NCI-H1930 (cell line): ENCODE data around the gene GLT1D1.

Experiments used
- DNase-seq, 2 experiments: peaks; one replicate each; lab custom pipeline; 2025; lab: John Stamatoyannopoulos, UW

GLT1D1 gene

DNA sequence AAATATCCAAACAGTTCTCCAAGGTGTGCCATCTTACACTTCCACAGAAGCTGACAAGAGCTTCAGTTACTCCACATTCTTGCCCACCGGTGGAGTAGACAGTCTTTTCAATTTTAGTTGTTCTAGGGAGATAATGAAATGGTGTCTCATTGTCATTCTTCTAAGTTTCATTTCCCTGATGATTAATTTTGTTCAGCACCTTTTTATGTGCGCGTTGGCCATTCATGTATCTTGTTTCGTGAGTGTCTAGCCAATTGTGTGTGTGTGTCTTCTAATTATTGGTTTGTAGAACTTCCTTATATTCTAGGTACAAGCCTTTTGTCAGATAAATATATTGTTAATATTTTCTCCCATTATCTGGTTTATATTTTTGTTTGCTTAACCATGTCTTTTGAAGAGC is 63.1 kb downstream of the GLT1D1 start:
- no peak for DNase-seq

DNA sequence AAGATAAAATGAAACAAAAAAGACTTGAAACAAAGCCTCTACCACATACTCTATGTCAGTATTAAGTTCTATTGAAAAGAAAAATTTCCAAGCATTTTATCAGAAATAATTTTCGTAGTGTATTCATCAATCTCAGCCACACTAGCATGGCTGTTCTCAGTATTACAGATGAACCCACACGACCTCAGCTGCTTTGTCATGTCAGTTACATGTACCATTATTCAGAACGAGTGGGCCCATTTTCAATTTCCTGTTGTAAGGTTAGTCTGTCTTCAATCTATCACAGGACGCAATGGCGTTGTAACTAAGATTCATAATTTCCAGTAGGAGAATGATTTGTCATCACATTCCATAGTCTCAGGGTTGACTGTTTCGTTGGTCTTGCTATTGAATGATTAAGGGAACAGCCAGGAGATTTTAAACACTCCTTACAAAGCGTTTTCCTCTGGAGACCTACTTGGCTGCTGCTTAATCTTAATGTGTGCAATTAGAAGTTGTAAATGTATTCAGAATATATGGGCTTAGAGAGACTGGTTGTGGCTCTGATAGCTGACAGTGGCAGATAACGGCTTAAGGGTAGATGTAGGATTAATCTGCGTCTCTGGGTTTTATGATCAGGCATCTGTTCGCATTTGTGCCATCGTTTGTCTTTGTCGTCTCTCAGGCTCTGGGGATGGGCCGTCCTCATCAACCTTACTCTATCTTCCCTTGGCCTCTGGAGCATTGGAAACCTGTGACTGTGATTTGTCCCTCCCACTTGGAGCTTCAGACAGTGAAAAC is 65.4 kb downstream of the GLT1D1 start:
- DNase-seq = no peak

DNA sequence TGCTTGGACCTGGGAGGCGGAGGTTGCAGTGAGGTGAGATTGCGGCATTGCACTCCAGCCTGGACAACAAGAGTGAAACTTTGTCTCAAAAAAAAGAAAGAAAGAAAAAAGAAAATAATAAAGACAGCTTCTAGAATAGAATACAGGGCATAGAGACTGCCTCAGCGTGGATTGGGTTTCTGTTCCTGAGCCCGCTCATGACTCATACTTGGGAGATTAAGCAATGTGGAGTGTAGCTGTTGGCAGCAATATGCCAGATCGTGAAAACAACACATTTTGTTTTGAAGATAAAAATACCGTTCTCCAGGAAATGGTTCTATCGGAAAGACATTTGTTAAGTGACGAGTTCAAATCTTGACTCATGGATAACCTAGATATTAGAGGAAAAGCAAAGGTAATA is 67.2 kb downstream of the GLT1D1 start:
- DNase-seq = no peak

DNA sequence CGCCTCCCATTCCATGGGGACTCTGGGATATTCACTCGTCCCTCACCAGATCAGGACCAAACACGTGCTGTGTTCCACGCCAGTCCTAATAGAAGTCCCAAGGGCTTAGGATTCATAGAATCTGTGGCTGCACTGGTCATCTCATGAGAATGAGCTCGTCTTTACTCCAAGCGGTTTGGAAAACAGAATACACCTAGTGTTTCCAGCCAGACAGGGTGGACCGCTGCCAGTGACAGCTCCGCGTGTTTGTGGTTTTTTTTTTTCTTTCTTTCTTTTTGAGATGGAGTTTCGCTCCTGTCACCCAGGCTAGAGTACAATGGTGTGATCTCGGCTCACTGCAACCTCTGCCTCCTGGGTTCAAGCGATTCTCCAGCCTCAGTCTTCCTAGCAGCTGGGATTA is 75.1 kb downstream of the GLT1D1 start:
- DNase-seq = no peak

DNA sequence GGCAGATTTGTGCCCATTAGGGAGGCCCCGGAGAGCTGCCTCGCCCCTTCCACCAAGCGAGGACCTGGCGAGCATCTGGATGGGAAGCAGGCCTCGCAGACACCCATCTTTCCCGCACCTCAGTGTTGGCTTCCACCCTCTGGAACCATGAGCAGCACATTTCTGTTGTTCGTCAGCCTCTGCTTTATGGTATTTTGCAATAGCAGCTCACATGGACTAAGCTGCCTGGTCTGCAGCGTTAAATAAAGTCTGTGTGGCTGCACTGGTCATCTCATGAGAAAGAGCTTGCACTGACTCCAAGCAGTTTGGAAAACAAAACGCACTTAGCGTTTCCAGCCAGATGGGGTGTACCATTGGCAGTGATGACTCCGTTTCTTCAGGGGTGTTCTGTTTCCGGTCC is 75.8 kb downstream of the GLT1D1 start:
- no peak for DNase-seq

DNA sequence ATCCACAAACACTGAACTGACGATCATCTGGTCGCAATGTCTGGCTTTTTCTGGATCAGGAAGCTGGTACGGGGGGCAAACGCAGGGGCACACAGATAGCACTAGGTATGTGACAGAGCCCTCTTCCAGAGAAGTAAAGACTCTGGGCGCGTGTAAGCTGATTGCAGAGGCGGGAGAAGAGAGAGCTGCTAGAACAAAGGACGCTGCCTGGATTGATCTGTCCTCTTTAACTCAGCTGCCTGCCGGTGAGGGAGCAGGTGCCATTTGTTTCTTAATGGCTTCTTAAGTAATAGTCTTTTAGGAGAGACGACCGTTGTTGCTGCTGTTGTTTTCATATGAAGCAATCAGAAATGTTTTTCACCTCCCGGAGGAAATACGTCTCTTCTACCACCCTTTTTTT is 77.3 kb downstream of the GLT1D1 start:
- no peak for DNase-seq

DNA sequence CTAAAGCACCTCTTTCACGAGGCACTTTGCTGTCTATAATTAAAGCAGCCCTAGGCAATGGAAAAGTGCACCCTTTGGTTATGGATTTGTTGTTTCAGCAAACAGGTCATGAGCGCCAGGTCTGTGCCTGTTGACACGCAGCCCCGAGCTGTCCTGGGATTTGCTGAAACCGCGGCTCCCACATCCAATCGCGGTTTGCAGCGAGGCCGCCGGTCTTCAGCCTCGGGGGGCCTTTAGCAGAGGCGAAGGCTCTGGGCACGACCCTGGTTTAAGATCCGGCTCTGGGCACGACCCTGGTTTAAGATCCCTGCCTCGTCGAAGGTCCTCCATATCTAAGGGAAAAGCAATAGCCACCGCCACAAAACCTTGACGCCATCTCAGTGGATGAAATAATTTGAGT is 79.2 kb downstream of the GLT1D1 start:
- DNase-seq = no peak

DNA sequence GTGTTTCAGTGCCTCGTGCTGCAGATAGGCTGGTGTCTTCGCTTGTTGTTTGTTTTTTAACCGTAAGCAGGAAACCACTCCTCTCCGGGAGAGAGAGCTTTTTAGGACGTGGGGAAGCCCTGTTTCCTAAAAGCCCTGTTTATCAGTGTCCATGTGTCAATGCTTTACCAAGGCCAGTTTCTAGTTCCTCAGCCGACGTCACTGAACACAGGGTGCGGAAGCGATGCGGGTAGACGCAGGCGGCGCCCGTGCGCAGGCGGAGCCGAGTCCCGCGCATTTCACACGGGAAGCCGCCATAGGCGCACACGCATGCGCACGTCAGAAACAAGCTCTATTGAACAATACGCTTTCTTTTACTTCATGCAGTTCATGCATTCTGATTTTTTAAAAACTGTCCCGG is 79.8 kb downstream of the GLT1D1 start:
- DNase-seq = no peak

DNA sequence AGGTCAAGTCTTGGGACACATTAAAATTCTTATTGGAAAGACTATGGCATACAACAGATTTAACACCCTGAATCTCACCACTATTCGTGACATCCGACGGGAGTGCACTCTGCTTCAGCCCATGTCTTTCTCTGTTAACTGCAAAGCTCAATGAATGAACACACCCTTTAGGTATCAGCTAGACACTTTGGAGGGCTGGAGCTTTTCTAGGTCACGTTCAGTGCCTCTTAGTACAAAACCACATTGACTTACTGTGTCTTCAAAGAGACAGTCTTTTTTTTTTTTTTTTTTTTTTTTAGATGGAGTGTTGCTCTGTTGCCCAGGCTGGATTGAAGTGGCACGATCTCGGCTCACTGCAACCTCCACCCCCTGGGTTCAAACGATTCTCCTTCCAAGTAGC is 80.6 kb downstream of the GLT1D1 start:
- DNase-seq = no peak

DNA sequence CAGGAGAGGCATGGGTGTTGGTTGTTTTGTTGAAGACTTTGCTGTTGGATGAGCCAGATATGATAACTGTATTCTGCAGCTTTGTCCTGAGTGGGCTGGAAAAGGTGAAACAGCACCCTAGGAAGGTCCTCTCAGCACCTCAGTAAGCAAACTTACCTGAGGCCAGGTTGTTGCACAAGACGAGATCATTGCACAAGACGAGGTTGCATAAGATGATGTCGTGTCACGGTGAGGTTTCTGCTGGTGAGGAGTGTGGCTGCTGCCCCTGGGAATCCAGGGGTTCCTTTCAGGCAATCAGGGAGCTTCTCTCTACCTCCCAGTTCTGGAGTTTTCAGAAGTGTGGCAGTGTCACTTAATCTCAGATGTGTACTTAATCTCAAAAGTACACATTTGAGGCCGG is 85.6 kb downstream of the GLT1D1 start:
- DNase-seq = no peak

DNA sequence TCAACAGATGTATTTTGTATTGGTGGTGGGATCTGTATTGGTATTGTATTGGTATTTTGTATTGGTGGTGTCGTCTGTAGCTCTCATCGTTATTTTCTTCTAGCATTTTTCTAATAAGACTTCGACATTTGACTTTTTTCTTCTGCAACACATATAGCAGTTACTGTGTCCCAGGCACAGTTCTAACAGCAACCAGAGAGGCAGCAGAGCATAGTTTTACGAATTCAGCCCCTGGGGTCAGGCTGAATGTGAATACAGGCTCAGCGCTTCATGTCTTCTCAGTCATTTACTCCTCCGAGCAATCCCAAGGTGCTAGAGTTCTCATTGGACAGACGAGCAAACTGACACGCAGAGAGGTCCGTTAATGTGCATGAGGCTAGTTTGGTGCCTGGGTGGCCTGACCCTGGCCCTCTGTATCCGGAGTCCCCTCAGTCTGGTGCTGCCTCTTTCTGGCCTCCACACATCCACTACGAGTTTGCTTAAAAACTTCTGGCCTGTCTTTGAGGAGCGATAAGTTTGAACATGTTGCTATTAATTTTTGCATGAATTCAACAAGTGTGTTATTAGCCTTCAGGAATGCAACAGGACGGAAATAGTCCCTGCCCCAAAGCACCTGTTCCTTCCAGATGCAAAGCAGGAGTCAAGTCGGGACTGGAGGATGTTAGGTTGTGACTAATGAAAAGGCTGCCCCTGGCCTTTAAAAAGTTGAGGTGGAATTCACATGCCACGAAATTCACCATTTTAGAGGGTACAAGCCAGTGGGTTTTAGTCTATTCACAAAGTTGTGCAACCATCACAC is 87.0 kb downstream of the GLT1D1 start:
- DNase-seq = no peak

DNA sequence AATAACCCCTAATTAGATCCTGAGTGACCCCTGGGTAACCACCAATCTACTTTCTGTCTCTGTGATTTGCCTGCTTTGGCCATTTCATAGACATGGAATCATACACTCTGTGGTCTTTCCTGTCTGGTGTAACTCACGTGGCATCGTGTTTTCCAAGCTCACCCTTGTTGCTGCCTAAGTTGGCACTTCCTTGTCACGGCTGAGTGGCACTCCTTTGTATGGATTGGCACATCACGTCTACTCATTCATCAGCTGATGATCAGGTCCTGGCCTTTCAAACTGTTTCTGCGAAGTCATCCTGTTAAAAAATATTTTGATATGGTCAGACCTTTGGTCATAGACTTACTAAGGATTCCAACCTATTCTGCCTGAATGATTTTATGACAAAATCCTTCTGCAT is 87.7 kb downstream of the GLT1D1 start:
- DNase-seq = no peak

DNA sequence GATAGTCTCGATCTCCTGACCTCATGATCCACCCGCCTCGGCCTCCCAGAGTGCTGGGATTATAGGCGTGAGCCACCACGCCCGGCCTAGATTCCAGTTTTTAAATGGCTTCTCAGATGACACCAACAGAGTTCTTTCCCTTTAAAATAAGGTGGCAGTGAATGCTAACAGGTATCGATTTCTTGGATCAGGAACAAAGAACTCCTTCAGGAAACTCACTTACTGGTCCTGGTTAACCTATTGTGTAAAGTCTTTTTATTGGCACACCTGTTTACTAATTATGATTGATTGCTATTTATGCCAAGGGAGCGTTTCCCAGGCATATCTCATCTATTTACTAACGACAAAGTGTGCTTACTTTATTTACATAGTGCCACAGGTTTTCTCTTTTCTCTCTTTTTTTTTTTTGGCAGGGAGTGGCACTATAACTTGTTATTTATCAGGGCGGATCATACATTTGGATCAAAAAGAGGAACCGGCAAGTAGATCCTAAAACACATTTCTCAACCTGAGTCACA is 89.7 kb downstream of the GLT1D1 start:
- no peak for DNase-seq

DNA sequence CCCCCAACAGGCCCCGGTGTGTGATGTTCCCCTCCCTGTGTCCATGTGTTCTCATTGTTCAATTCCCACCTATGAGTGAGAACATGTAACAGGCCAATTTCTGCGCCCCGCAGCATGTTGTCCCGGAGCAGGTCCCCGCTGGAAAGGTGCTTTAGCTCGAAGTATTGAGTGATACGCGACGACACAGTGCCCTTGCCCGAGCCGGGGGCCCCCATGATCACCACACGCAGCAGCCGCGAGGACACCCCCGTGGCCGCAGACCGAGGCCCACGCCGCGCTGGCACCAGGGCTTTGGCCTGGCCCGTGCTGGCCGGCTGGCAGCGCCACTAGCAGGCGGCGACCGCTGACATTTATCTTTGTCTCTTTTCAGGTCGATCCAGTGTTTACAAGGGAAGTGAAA is 91.7 kb downstream of the GLT1D1 start:
- DNase-seq = no peak

DNA sequence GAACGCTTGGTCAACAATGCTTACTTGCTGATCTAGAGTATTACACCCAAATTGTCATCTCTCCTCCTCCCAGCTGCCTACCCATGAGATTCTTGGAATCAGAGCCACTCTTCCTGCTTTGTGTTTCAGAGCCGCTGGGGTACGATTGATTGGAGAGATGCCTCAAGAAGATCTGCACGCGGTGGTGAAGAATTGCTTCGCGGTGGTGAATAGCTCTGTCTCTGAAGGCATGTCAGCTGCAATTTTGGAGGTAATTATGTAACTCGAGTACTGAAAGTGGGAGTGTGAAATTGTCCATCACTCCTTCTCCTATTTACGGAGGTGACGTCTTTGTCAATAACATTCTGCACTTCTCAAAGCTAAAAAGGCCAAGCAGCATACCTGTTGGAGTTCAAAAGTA is 93.9 kb downstream of the GLT1D1 start:
- no peak for DNase-seq

DNA sequence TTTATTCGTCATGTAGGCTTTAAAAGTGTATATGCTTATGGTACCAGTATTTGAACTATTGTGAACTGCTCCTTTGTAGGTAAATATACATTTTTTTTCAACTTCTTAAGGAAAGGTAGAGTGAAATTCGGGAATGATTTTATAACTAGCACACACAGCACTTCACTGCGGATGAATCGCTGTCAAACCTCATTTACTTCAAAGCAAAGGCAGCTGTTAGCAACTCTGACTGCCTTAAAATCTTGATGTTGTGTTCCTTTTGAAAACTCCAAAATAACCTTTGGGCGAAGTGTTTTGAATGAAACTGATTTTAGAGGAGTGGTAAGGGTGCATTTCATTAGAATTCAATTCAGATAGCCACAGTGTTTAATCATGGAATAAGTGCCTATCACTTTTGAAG is 95.8 kb downstream of the GLT1D1 start:
- DNase-seq = no peak

DNA sequence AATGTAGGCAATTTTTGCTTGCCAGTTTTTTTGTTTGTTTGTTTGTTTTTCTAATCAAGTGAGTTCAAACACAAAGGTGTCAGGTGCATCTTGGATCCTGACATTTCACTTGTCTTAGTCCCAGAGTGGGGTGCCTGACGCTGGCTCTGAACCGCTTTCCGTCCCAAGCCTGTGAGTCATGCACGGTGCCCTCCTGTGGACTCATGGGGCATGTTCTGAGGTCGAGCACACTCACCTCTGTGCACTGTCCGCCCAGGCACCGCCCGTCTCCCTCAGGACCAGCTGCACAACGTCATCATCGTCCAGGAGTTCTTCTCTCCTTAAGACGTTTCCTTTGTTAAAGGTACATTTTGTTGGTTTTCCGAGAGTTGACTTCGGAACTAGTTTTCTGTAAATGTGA is 98.2 kb downstream of the GLT1D1 start:
- DNase-seq = no peak

DNA sequence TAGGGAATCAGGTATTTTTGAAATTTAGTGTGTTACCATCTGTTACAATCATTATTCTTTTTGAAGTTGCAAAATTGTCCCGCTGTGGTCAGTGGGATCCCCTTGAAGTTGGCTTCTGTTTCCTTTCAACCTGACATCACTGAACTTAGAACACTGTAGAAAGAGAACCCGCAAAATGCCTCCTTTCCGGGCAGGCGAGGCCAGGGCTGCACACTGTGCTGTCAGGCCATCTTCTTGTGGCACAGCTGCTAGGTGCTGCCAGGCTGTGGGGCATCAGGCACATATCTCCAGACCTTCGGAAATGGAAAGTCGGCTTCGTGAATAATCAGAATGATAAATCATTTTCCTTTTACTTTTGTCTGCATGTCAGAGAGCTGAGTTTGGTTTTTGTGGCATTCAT is 103.5 kb downstream of the GLT1D1 start:
- no peak for DNase-seq

DNA sequence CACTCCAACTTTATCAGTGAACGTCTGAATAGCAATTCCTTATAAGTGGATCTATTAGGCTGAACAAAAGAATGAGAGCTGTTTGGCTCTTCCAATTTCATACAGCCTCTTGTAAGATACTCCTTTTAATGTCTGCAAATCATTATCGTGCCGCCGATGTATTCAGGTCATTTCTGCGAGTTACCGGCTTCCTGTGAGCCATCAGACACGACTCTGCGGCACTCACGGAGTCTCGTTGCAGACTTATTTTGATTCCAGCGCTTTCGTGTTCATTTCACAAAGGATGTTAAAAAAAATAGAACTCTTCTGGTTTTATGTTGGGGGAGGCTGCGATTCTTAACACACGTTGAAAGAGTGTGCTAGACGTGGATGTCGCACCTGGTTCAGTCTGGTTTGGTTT is 106.6 kb downstream of the GLT1D1 start:
- no peak for DNase-seq

DNA sequence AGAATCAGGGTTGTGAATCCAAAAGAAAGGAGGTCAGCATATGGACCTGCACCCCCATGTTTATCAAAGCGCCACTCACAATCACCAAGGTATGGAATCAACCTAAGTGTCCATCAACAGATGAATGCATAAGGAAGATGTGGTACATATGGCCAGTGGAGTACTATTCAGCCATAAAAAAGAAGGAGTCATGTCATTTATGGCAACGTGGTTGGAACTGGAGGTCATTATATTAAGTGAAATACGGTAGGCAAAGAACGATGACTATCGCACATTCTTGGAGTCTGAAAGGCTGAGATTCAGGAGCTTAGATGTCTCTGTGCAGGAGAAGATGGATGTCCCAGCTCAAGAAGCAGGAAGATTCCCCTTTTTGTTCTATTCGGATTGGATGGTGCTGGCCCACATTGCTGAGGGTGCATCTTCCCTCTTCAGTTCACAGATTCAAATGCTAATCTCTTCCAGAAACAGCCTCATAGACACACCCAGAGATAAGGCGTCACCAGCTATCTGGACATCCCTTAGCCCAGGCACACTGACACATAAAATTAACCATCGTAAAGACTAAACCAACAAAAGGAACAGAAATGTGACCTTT is 108.1 kb downstream of the GLT1D1 start:
- no peak for DNase-seq

DNA sequence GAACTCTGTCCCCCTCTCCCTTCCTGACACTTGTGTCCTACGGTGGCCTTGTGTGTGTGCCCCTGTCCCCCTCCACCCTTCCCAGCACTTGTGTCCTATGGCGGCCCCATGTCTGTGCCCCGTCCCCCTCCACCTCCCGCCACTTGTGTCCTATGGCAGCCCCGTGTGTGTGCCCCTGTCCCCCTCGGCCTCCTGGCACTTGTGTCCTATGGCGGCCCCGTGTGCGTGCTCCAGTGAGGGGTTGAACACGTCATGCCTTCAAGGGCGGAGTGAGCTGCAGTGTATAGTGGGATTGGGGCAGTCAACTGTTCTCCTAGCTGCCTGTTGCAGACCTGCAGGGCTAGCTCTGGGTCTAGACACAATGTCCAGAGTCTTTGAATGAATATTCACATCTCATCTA is 108.7 kb downstream of the GLT1D1 start:
- no peak for DNase-seq

DNA sequence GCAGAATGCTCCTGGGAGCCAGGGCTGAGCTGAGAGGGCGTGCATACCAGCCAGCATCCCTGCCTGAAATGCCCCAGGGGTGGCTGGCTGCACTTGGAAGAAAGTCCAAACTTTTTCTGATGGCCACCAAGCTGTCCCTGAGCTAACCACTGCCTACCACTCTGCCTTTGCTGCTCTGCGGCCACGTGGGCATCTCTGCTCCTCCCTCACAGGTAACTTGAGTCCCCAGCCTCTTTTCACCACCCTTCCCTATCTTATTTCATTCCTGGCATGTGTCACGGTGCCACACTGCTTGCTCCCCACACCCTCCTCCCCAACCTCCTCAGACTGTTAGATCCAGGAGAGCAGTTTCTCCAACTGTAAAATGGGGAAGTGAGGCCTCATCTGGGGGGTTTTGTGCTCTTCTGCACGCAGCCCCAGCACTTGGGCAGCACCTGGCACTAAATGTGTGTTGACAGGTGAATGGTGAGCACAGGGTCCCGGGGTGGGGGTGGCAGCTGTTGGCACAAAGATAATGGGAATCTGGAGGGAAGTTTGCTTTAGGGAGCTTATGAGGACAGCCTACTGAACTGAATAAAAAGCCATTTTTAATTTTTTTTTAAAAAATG is 113.0 kb downstream of the GLT1D1 start:
- DNase-seq = no peak

DNA sequence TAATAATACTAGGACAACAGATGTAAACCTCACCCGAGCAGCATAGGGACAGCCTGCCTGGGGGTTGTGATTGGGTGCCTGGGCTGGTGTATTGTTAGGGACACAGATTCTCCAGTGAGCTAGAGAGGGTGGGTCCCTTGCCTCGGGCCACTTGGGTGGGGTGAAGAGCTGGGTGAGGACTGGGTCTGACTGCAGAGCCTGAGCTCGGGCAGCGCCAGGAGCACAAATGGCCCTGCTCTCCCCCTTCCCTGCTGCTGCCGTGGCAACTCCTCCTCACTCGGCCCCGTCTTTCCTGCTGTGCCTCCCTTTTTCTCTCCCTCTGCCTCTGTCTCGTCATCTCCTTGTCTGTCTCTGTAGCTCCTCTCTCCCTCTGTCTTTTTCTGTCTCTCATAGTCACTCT is 115.4 kb downstream of the GLT1D1 start:
- DNase-seq = no peak
